Measurements from ENCODE around the gene VWA8. TPM values are rescaled to one million over a fixed set of nuclear protein-coding genes. Genes with fewer than 3 reads are reported as not detected.

The VWA8 gene
- total and polyA plus RNA-seq, 2 of the 13 experiments (the other 11 are each of a cell fraction or from before 2014, with no cell fraction given), result 9.1 to 17.3 TPM

DNA sequence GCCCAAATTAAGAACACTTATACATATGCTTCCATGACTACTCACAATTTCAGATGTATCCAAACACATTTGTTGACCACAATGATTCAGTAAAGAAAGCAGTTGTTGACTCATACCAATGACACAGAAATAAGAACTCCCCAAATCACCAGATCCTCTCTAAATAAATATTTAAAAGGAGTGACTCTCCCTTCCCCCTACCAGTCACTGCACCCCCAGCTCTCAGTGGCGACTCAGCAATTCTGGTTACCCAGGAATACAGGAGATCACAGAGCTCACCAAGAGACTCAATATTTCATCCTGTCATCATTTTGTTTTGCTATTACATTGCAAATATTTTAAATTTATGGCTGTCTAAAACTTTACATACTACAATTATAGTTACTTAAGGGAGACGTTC lies 372.0 kb downstream of the VWA8 start (continued):
- TF ChIP-seq EP300 (IDR thresholded peaks at IDR 0.05; ENCODE audit: low read depth in 2 of 2, low read length in 2 of 2) (peak in 1 of 2 experiments; percentile 76; a peak in 1 of 4 replicates), EP300 (CRISPR knock-in tag; IDR thresholded peaks at IDR 0.05; ENCODE audit: borderline replicate concordance) (no peak)

DNA sequence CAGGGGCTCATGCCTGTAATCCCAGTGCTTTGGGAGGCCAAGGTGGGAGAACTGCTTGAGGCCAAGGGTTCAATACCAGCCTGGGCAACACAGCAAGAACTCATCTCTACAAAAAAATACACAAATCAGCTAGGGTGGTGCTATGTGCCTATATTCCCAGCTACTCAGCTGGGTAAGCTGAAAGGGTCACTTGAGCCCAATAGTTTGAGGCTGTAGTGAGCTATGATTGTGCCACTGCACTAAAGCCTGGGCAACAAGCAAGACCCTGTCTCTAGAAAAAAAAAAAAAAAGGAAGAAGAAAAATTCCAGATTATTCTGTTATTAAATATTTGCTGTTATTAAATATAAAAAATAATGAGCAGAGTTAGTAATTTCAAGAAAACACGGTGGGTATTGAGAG lies 372.5 kb downstream of the VWA8 start:
- ATAC-seq, result no peak
- Histone ChIP-seq H2AFZ (ENCODE audit: low read length) (no peak overlapping the region), H3K9ac (ENCODE audit: insufficient read depth, low read depth, low read length) (no peak overlapping the region), H3K4me3 (replicated peaks in 1 of 3; ENCODE audit: insufficient read depth in 1 of 3, low read depth in 2 of 3, low read length in 3 of 3) (no peak overlapping the region), H3K27ac (ENCODE audit: extremely low read length, insufficient read depth, low read length) (no peak overlapping the region), H4K20me1 (ENCODE audit: insufficient read depth, low read length) (no peaks in the 10 kb centered on the region), H3K4me1 (ENCODE audit: insufficient read depth, low read length) (peaks cover 22% of the 10 kb centered on the region), H3K9me3 (ENCODE audit: low read length) (no peaks in the 10 kb centered on the region), H3K27me3 (ENCODE audit: control insufficient read depth in 1 of 2, insufficient read depth in 2 of 2, low read length in 2 of 2) (no peaks in the 10 kb centered on the region), H3K4me2 (ENCODE audit: low read depth, low read length) (no peak overlapping the region), H3K79me2 (ENCODE audit: insufficient read depth, low read length) (no peaks in the 10 kb centered on the region), H3K36me3 (replicated peaks in 1 of 2; ENCODE audit: control insufficient read depth in 1 of 2, insufficient read depth in 2 of 2, low read length in 2 of 2) (peaks cover 2 to 10% of the 10 kb centered on the region in 2 experiments; a peak in 3 of 5 replicates)
- TF ChIP-seq ZNF713 (CRISPR knock-in tag; IDR thresholded peaks at IDR 0.05) (no peak), SRSF4 (IDR thresholded peaks at IDR 0.05; ENCODE audit: low read depth, low read length, poor library complexity, severe bottlenecking) (no peak), SMC3 (IDR thresholded peaks at IDR 0.05; ENCODE audit: low read length) (no peak), ZBTB42 (CRISPR knock-in tag; IDR thresholded peaks at IDR 0.05) (no peak), ATM (IDR thresholded peaks at IDR 0.05; ENCODE audit: borderline replicate concordance) (no peak), RFXAP (CRISPR knock-in tag; IDR thresholded peaks at IDR 0.05; ENCODE audit: borderline replicate concordance) (no peak), ZNF432 (CRISPR knock-in tag; IDR thresholded peaks at IDR 0.05; ENCODE audit: borderline replicate concordance) (no peak), SOX5 (CRISPR knock-in tag; IDR thresholded peaks at IDR 0.05; ENCODE audit: borderline replicate concordance) (no peak), TGIF2 (CRISPR knock-in tag; IDR thresholded peaks at IDR 0.05) (no peak), NR2F6 (IDR thresholded peaks at IDR 0.05) (no peak), NR2F6 (CRISPR knock-in tag; IDR thresholded peaks at IDR 0.05) (no peak), ZNF615 (CRISPR knock-in tag; IDR thresholded peaks at IDR 0.05; ENCODE audit: borderline replicate concordance) (no peak), HNRNPK (IDR thresholded peaks at IDR 0.05; ENCODE audit: low read depth, low read length, poor library complexity, severe bottlenecking) (no peak), ATAD3A (CRISPR knock-in tag; IDR thresholded peaks at IDR 0.05) (no peak), MAFF (IDR thresholded peaks at IDR 0.05; ENCODE audit: low read depth, low read length) (no peak), ZNF30 (CRISPR knock-in tag; IDR thresholded peaks at IDR 0.05) (no peak), CHD2 (IDR thresholded peaks at IDR 0.05; ENCODE audit: low read depth, low read length) (no peak)
- TF ChIP-seq, protein P1, sequence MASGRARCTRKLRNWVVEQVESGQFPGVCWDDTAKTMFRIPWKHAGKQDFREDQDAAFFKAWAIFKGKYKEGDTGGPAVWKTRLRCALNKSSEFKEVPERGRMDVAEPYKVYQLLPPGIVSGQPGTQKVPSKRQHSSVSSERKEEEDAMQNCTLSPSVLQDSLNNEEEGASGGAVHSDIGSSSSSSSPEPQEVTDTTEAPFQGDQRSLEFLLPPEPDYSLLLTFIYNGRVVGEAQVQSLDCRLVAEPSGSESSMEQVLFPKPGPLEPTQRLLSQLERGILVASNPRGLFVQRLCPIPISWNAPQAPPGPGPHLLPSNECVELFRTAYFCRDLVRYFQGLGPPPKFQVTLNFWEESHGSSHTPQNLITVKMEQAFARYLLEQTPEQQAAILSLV (CRISPR knock-in tag; IDR thresholded peaks at IDR 0.05; ENCODE audit: borderline replicate concordance), result no peak
- TF ChIP-seq, protein P2, sequence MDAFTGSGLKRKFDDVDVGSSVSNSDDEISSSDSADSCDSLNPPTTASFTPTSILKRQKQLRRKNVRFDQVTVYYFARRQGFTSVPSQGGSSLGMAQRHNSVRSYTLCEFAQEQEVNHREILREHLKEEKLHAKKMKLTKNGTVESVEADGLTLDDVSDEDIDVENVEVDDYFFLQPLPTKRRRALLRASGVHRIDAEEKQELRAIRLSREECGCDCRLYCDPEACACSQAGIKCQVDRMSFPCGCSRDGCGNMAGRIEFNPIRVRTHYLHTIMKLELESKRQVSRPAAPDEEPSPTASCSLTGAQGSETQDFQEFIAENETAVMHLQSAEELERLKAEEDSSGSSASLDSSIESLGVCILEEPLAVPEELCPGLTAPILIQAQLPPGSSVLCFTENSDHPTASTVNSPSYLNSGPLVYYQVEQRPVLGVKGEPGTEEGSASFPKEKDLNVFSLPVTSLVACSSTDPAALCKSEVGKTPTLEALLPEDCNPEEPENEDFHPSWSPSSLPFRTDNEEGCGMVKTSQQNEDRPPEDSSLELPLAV (CRISPR knock-in tag; conservative IDR thresholded peaks at IDR 0.05; ENCODE audit: low read depth), result no peak
- intact Hi-C loops (cut with micrococcal nuclease; ENCODE audit: unreplicated experiment), result no loop called here
- POLR2A ChIA-PET, result no interaction called here
- no TSS peak for BruUV-seq (replicated peaks)
- no peak for FAIRE-seq
- in situ Hi-C loops (cut with HindIII; ENCODE audit: extremely low pct_ligation_motif_present, low pct_unique_long_range_greater_than_20kb), result no loop called here
- WGBS (ENCODE audit: low lambda C conversion rate), result 100% methylated on average over 1 of the region's 1 CpG
- CTCF ChIA-PET (ENCODE audit: low intra/inter-chr PET ratio, low total read pairs), result no interaction called here
- DNase-seq (ENCODE audit: low spot score), result no peak
